HG03039 (cell line): Measurements from ENCODE around the gene CSNK2B.

ENCODE experiments used
- ATAC-seq: cut with Tn5 transposase; IDR thresholded peaks from one replicate; pipeline ENCODE4 v1.9.1; 2021; ENCODE audit warnings: mild to moderate bottlenecking, moderate library complexity; ENCODE audit not compliant: unreplicated experiment

Gene CSNK2B

GRCh38 chr6:31710523-31711219 is 44.8 kb downstream of the CSNK2B start:
- ATAC-seq: no peak

- ATAC-seq: no peak
Observed at GRCh38 chr6:31711233-31711632, 45.4 kb downstream of the CSNK2B start.

- no peak for ATAC-seq
Observed at GRCh38 chr6:31712296-31712695, 46.4 kb downstream of the CSNK2B start.

GRCh38 chr6:31713465-31713864 is 47.6 kb downstream of the CSNK2B start:
- ATAC-seq: no peak

- no peak for ATAC-seq
Observed at GRCh38 chr6:31713991-31714684, 48.3 kb downstream of the CSNK2B start.

- ATAC-seq: no peak
Observed at GRCh38 chr6:31715022-31715958, 49.4 kb downstream of the CSNK2B start, which contains the start of gene LY6G6D. LY6G6D (plus strand) TSS chr6:31715348; CDS start chr6:31715356, 8 bp downstream.

GRCh38 chr6:31717499-31718222 is 51.8 kb downstream of the CSNK2B start:
- ATAC-seq: no peak

GRCh38 chr6:31718265-31718664 is 52.4 kb downstream of the CSNK2B start:
- ATAC-seq: no peak

GRCh38 chr6:31719001-31719400 is 53.1 kb downstream of the CSNK2B start:
- no peak for ATAC-seq
